Natural killer cell (primary cell): ENCODE data around the gene CNNM3. TPM values are rescaled to one million over a fixed set of nuclear protein-coding genes. Genes with fewer than 3 reads are reported as not detected.
"Not testable (repeated sequence)": the region's sequence is repeated elsewhere in the genome, so short reads cannot be mapped to it uniquely, and the experiment has no call there.

Experiments
- ATAC-seq, 3 donors: fragments of 150-1000 bp in 2 of 3; fragments of 200-7000 bp in 1 of 3; cut with Tn5 transposase; 1 replicate in 1 of 3; 2 replicates in 2 of 3; pipeline ENCODE4 v1.10.0; 2021; ENCODE audit warnings: mild to moderate bottlenecking in 2 of 3, moderate library complexity in 2 of 3
- DNase-seq, 2 donors: peaks; one replicate each; pipeline versions ENCODE4 v3.0.0 to v3.0.0-alpha.2; 2013 to 2021; ENCODE audit warnings: mixed read lengths in 1 of 2
- H3K27ac ChIP-seq: one replicate; pipeline ENCODE4 v1.5.1; 2013; ENCODE audit warnings: mild to moderate bottlenecking, low read length
- H3K27me3 ChIP-seq: one replicate; pipeline ENCODE4 v1.6.1; 2013; ENCODE audit warnings: low read length; ENCODE audit not compliant: control insufficient read depth, insufficient read depth
- H3K36me3 ChIP-seq: one replicate; pipeline ENCODE4 v1.6.1; 2013; ENCODE audit warnings: low read length; ENCODE audit not compliant: control insufficient read depth, insufficient read depth
- H3K4me1 ChIP-seq: one replicate; pipeline ENCODE4 v1.6.1; 2013; ENCODE audit warnings: low read length; ENCODE audit not compliant: control insufficient read depth, insufficient read depth
- H3K4me3 ChIP-seq: one replicate; pipeline ENCODE4 v1.5.1; 2013; ENCODE audit warnings: low read length
- H3K9me3 ChIP-seq: one replicate; pipeline ENCODE4 v1.6.1; 2013; ENCODE audit warnings: low read length; ENCODE audit not compliant: control insufficient read depth, insufficient read depth
- H3K27ac Mint-ChIP-seq, 2 donors: one replicate each; pipeline ENCODE4 v1.8.0; 2022; ENCODE audit warnings: mild to moderate bottlenecking in 2 of 2, mixed read lengths in 2 of 2, moderate library complexity in 1 of 2
- H3K27me3 Mint-ChIP-seq, 2 donors: one replicate each; pipeline ENCODE4 v1.8.0; 2022; ENCODE audit warnings: low read depth in 2 of 2, mixed read lengths in 2 of 2
- H3K36me3 Mint-ChIP-seq: one replicate; pipeline ENCODE4 v1.8.0; 2022; ENCODE audit warnings: mixed read lengths
- H3K4me1 Mint-ChIP-seq, 2 donors: one replicate each; pipeline ENCODE4 v1.8.0; 2022; ENCODE audit warnings: mixed read lengths in 2 of 2
- H3K4me3 Mint-ChIP-seq: one replicate; pipeline ENCODE4 v1.8.0; 2022; ENCODE audit warnings: mild to moderate bottlenecking, moderate library complexity, mixed read lengths
- H3K9me3 Mint-ChIP-seq, 2 donors: one replicate each; pipeline ENCODE4 v1.8.0; 2022; ENCODE audit warnings: mixed read lengths in 2 of 2
- CTCF ChIP-seq: fragments of 200-600 bp; IDR thresholded peaks from one replicate; pipeline ENCODE4 v1.8.0; 2022; ENCODE audit warnings: antibody characterized with exemption
- WGBS: methylation state at CpG from one replicate; pipeline ENCODE4 v1.1.7; 2013; ENCODE audit warnings: missing lambda C conversion rate; ENCODE audit not compliant: insufficient coverage; 5-methylcytosine and 5-hydroxymethylcytosine counted together
- intact Hi-C: fragments of 100-400 bp; cut with micrococcal nuclease; formaldehyde crosslinking; loops from one replicate; pipeline ENCODE4 v1.14.2; 2022
- total RNA-seq, 4 donors: library from RNA; stranded (reverse); fragments of 120-200 nt in 1 of 4; gene quantifications; one replicate each; pipeline versions ENCODE4 v1.2.3 to v1.2.4, GENCODE V29; 2013 to 2022

Gene CNNM3
- total RNA-seq, 3 donors from 2014 or later (not counting 1 experiment from before 2014, with no cell fraction given), result 33.8 to 55.2 (median 45.6) TPM

GRCh38 chr2:96804986-96805385, 11.1 kb upstream of the CNNM3 start:
- H3K9me3 Mint-ChIP-seq, result no peaks in the 10 kb centered on the region
- intact Hi-C loops, result loop anchor here (5.0 kb wide), 1 partner anchor 43 kb away; the partner anchor contains the start of gene CNNM4
- no peaks in the 10 kb centered on the region for H3K27me3 Mint-ChIP-seq
- peaks cover 12 to 15% of the 10 kb centered on the region in 2 donors for H3K4me1 Mint-ChIP-seq
- Histone ChIP-seq H3K9me3 (no peaks in the 10 kb centered on the region), H3K4me3 (no peak overlapping the region), H3K27me3 (no peaks in the 10 kb centered on the region), H3K4me1 (peaks cover 36% of the 10 kb centered on the region), H3K36me3 (peaks cover under 1% of the 10 kb centered on the region), H3K27ac (no peak overlapping the region)
- H3K4me3 Mint-ChIP-seq, result no peak overlapping the region
- DNase-seq, result no peak
- TF ChIP-seq CTCF, result no peak
- no peak overlapping the region for H3K27ac Mint-ChIP-seq
- peaks cover 6% of the 10 kb centered on the region for H3K36me3 Mint-ChIP-seq
- no peak for ATAC-seq

- H3K27me3 ChIP-seq, DNase-seq, H3K9me3 ChIP-seq, H3K27me3 Mint-ChIP-seq, H3K4me3 ChIP-seq, H3K36me3 ChIP-seq, ATAC-seq, H3K36me3 Mint-ChIP-seq, H3K9me3 Mint-ChIP-seq: not testable (repeated sequence)
- Histone ChIP-seq H3K4me1 (peaks cover 32% of the 10 kb centered on the region), H3K27ac (peak overlapping the region; percentile 83)
- intact Hi-C loops, result loop anchor here (1.0 to 2.0 kb wide), 2 partner anchors 9 to 65 kb away; partner anchors contain the start of gene LMAN2L
- H3K27ac Mint-ChIP-seq, result peak overlapping the region; percentile 94 to 98
- WGBS, result no CpG with 5 or more reads among the region's 20 CpGs
- peaks cover 12 to 16% of the 10 kb centered on the region in 2 donors for H3K4me1 Mint-ChIP-seq
- peak overlapping the region; percentile 90 for H3K4me3 Mint-ChIP-seq
These were observed 10.1 kb upstream of the CNNM3 start for GRCh38 chr2:96805946-96806345.

GRCh38 chr2:96806468-96807126, 9.5 kb upstream of the CNNM3 start:
- Histone ChIP-seq H3K27me3 (no peaks in the 10 kb centered on the region), H3K9me3 (no peaks in the 10 kb centered on the region), H3K4me1 (peaks cover 25% of the 10 kb centered on the region), H3K27ac (peak overlapping the region; percentile 83), H3K36me3 (no peaks in the 10 kb centered on the region), H3K4me3 (peak overlapping the region; percentile 13)
- WGBS, result 47% methylated on average over 12 of the region's 23 CpGs
- H3K36me3 Mint-ChIP-seq, result peaks cover 6% of the 10 kb centered on the region
- peak overlapping the region; percentile 94 to 98 for H3K27ac Mint-ChIP-seq
- intact Hi-C loops, result loop anchor here (1.0 to 2.0 kb wide), 2 partner anchors 9 to 66 kb away; partner anchors contain the start of gene LMAN2L
- peaks cover 12 to 23% of the 10 kb centered on the region in 2 donors for H3K4me1 Mint-ChIP-seq
- peak overlapping the region; percentile 90 for H3K4me3 Mint-ChIP-seq
- no peaks in the 10 kb centered on the region for H3K9me3 Mint-ChIP-seq
- peak; percentile 87 to 92 (median 88) for ATAC-seq
- no peak for TF ChIP-seq CTCF
- peak; percentile 53 to 65 for DNase-seq
- no peaks in the 10 kb centered on the region for H3K27me3 Mint-ChIP-seq

- intact Hi-C loops, result loop anchor here (2.0 kb wide), 1 partner anchor 66 kb away; the partner anchor contains the start of gene LMAN2L
- H3K27me3 ChIP-seq, result no peaks in the 10 kb centered on the region
- H3K4me1 ChIP-seq, result peaks cover 21% of the 10 kb centered on the region
- H3K27ac ChIP-seq, result peak overlapping the region; percentile 83
- Mint-ChIP-seq H3K27me3 (no peaks in the 10 kb centered on the region), H3K36me3 (peaks cover 6% of the 10 kb centered on the region), H3K9me3 (no peaks in the 10 kb centered on the region), H3K4me3 (peak overlapping the region; percentile 90), H3K4me1 (peaks cover 12 to 24% of the 10 kb centered on the region in 2 donors), H3K27ac (peak overlapping the region; percentile 94 to 98)
- DNase-seq (no peak), ATAC-seq (no peak)
- peak overlapping the region; percentile 13 for H3K4me3 ChIP-seq
- TF ChIP-seq CTCF, result no peak
- no peaks in the 10 kb centered on the region for H3K9me3 ChIP-seq
- H3K36me3 ChIP-seq, result no peaks in the 10 kb centered on the region
- WGBS, result 72% methylated on average over 10 of the region's 10 CpGs
These were observed 9.0 kb upstream of the CNNM3 start for GRCh38 chr2:96807127-96807471.
